HCT116 (cell line): ENCODE measurements around the gene TFIP11. TPM values are rescaled to one million over a fixed set of nuclear protein-coding genes. Genes with fewer than 3 reads are reported as not detected.

ENCODE experiments used
- ATAC-seq: fragments of 200-7000 bp; cut with Tn5 transposase; 2 replicates; pipeline ENCODE4 v1.9.1; 2020; ENCODE audit warnings: mild to moderate bottlenecking, moderate library complexity
- BruUV-seq: library from RNA; stranded (reverse); fragments of 400-500 nt; replicated peaks from 2 replicates; lab custom pipeline; 2021; lab: Mats Ljungman, UMichigan
- CTCF ChIA-PET: fragments of 300-600 bp; sonication (Branson Sonifier 250); formaldehyde crosslinking; loops from one replicate; lab custom pipeline; 2021; ENCODE audit warnings: antibody characterized with exemption; lab: Charles Lee
- POLR2A ChIA-PET: fragments of 300-600, 350-600 bp; sonication (Branson Sonifier 250); formaldehyde crosslinking; loops from one replicate; lab custom pipeline; 2021; ENCODE audit warnings: antibody characterized with exemption; lab: Charles Lee
- RAD21 ChIA-PET, 2 experiments: fragments of 300-600 bp; sonication (Branson Sonifier 250); formaldehyde crosslinking; loops; one replicate each; lab custom pipeline; 2023; ENCODE audit warnings: low total read pairs in 2 of 2; ENCODE audit not compliant: uncharacterized antibody in 2 of 2, unreplicated experiment in 2 of 2, low non-redundant PET in 1 of 2; lab: Charles Lee
- DNase-seq: peaks from one replicate; pipeline ENCODE4 v3.0.0-alpha.2; 2010; ENCODE audit warnings: low read depth, low spot score
- H2AFZ ChIP-seq: fragments of 200-600 bp; shearing (Covaris generic), sonication (generic); 2 replicates; pipeline ENCODE4 v1.6.1; 2017; ENCODE audit warnings: low read depth, mixed run types, mixed read lengths, antibody characterized with exemption, low read length; ENCODE audit not compliant: poor library complexity, severe bottlenecking
- H3K27ac ChIP-seq: 2 replicates; pipeline ENCODE4 v1.5.1; 2012; ENCODE audit warnings: low read depth, low read length
- H3K27me3 ChIP-seq: fragments of 200-600 bp; sonication (generic); 2 replicates; pipeline ENCODE4 v1.6.1; 2016; ENCODE audit warnings: mixed run types, low read length, mixed read lengths; ENCODE audit not compliant: insufficient read depth
- H3K36me3 ChIP-seq, 2 experiments: fragments of 200-500 bp in 1 of 2; fragments of 200-600 bp in 1 of 2; sonication (Bioruptor generic) in 1 of 2; sonication (generic) in 1 of 2; 2 replicates each; pipeline versions ENCODE4 v1.5.1 to v1.6.1; 2014 to 2016; ENCODE audit warnings: low read length in 2 of 2, inconsistent platforms in 1 of 2, mixed read lengths in 1 of 2, mixed run types in 1 of 2; ENCODE audit not compliant: insufficient read depth in 2 of 2, control insufficient read depth in 1 of 2
- H3K4me1 ChIP-seq, 2 experiments: fragments of 200-600 bp in 1 of 2; sonication (generic) in 1 of 2; 2 replicates each; pipeline versions ENCODE4 v1.5.1 to v1.6.1; 2012 to 2017; ENCODE audit warnings: low read length in 2 of 2, inconsistent platforms in 1 of 2, mild to moderate bottlenecking in 1 of 2, mixed read lengths in 1 of 2, mixed run types in 1 of 2, moderate library complexity in 1 of 2; ENCODE audit not compliant: insufficient read depth in 2 of 2, control insufficient read depth in 1 of 2
- H3K4me2 ChIP-seq: fragments of 200-600 bp; sonication (generic); 2 replicates; pipeline ENCODE4 v1.6.1; 2017; ENCODE audit warnings: mixed run types, low read length, mixed read lengths
- H3K4me3 ChIP-seq, 2 experiments: fragments of 200-600 bp in 1 of 2; sonication (generic) in 1 of 2; replicated peaks in 1 of 2; 2 replicates each; pipeline ENCODE4 v1.5.1; 2011 to 2016; ENCODE audit warnings: low read length in 2 of 2, control low read depth in 1 of 2, low read depth in 1 of 2, mild to moderate bottlenecking in 1 of 2, mixed read lengths in 1 of 2, mixed run types in 1 of 2
- H3K79me2 ChIP-seq: fragments of 200-600 bp; sonication (generic); 2 replicates; pipeline ENCODE4 v1.6.1; 2017; ENCODE audit warnings: mild to moderate bottlenecking, mixed run types, low read length, moderate library complexity, mixed read lengths; ENCODE audit not compliant: insufficient read depth
- H3K9ac ChIP-seq: fragments of 200-600 bp; sonication (generic); 2 replicates; pipeline ENCODE4 v1.6.1; 2016; ENCODE audit warnings: low read length, mixed read lengths
- H3K9me2 ChIP-seq: fragments of 200-600 bp; sonication (generic), shearing (Covaris generic); 2 replicates; pipeline ENCODE4 v1.6.1; 2017; ENCODE audit warnings: mixed run types, mild to moderate bottlenecking, moderate library complexity; ENCODE audit not compliant: insufficient read depth
- H3K9me3 ChIP-seq, 2 experiments: fragments of 200-500 bp in 1 of 2; fragments of 200-600 bp in 1 of 2; sonication (Bioruptor generic) in 1 of 2; sonication (generic) in 1 of 2; 2 replicates each; pipeline ENCODE4 v1.6.1; 2014 to 2017; ENCODE audit warnings: low read length in 2 of 2, mixed read lengths in 2 of 2, inconsistent platforms in 1 of 2, low read depth in 1 of 2, mild to moderate bottlenecking in 1 of 2, mixed run types in 1 of 2, moderate library complexity in 1 of 2; ENCODE audit not compliant: control insufficient read depth in 1 of 2, insufficient read depth in 1 of 2
- H4K20me1 ChIP-seq: fragments of 200-600 bp; sonication (generic), shearing (Covaris generic); 2 replicates; pipeline ENCODE4 v1.6.1; 2017; ENCODE audit warnings: mixed run types, mild to moderate bottlenecking, moderate library complexity; ENCODE audit not compliant: insufficient read depth
- EGR1 ChIP-seq: IDR thresholded peaks from 2 replicates; pipeline ENCODE4 v1.6.1; 2012; ENCODE audit warnings: low read depth
- EZH2phosphoT487 ChIP-seq: fragments of 200-600 bp; IDR thresholded peaks from 2 replicates; pipeline ENCODE4 v1.6.1; 2018; ENCODE audit warnings: antibody characterized with exemption, borderline replicate concordance
- REST ChIP-seq: IDR thresholded peaks from 2 replicates; pipeline ENCODE4 v1.6.1; 2012; ENCODE audit warnings: low read depth
- SIN3A ChIP-seq: IDR thresholded peaks from 2 replicates; pipeline ENCODE4 v1.6.1; 2012; ENCODE audit warnings: low read depth
- SP1 ChIP-seq: IDR thresholded peaks from 2 replicates; pipeline ENCODE4 v1.6.1; 2012; ENCODE audit warnings: low read depth
- TCF7L2 ChIP-seq: IDR thresholded peaks from 2 replicates; pipeline ENCODE4 v1.7.0; 2011; ENCODE audit warnings: borderline replicate concordance, inconsistent platforms; ENCODE audit not compliant: insufficient read depth, insufficient read length; ENCODE audit errors: extremely low read depth
- YY1 ChIP-seq: IDR thresholded peaks from 2 replicates; pipeline ENCODE4 v1.6.1; 2011; ENCODE audit warnings: low read length, low read depth, moderate library complexity, mild to moderate bottlenecking; ENCODE audit not compliant: insufficient replicate concordance; ENCODE audit errors: extremely low read depth
- ZFX ChIP-seq: fragments of 450-650 bp; IDR thresholded peaks from 2 replicates; pipeline ENCODE4 v1.6.1; 2017
- intact Hi-C: fragments of 100-400 bp; cut with micrococcal nuclease; formaldehyde crosslinking; loops from 2 replicates; pipeline ENCODE4 v1.10.0; 2022
- total RNA-seq: library from RNA; stranded (reverse); gene quantifications from one replicate; pipeline ENCODE4 v1.2.1, GENCODE V29; 2021; ENCODE audit not compliant: unreplicated experiment
- TF ChIP-seq, protein P1 (sequence below), 3 experiments: fragments of 200-600 bp in 1 of 3; sonication (generic) in 1 of 3; IDR thresholded peaks in 2 of 3; conservative IDR thresholded peaks in 1 of 3; 2 replicates each; pipeline ENCODE4 v1.5.1; 2012 to 2017; ENCODE audit warnings: low read depth in 2 of 3, low read length in 2 of 3, antibody characterized with exemption in 1 of 3, borderline replicate concordance in 1 of 3, control low read depth in 1 of 3, mild to moderate bottlenecking in 1 of 3, mixed read lengths in 1 of 3, mixed run types in 1 of 3, moderate library complexity in 1 of 3; ENCODE audit not compliant: insufficient read depth in 1 of 3
- TF ChIP-seq, protein P2 (sequence below): IDR thresholded peaks from 2 replicates; pipeline ENCODE4 v1.6.1; 2011; ENCODE audit warnings: mild to moderate bottlenecking, low read length, moderate library complexity; ENCODE audit not compliant: insufficient replicate concordance; ENCODE audit errors: extremely low read depth

TFIP11 gene
- total RNA-seq, 1 experiment from 2014 or later: 28.1 TPM

DNA sequence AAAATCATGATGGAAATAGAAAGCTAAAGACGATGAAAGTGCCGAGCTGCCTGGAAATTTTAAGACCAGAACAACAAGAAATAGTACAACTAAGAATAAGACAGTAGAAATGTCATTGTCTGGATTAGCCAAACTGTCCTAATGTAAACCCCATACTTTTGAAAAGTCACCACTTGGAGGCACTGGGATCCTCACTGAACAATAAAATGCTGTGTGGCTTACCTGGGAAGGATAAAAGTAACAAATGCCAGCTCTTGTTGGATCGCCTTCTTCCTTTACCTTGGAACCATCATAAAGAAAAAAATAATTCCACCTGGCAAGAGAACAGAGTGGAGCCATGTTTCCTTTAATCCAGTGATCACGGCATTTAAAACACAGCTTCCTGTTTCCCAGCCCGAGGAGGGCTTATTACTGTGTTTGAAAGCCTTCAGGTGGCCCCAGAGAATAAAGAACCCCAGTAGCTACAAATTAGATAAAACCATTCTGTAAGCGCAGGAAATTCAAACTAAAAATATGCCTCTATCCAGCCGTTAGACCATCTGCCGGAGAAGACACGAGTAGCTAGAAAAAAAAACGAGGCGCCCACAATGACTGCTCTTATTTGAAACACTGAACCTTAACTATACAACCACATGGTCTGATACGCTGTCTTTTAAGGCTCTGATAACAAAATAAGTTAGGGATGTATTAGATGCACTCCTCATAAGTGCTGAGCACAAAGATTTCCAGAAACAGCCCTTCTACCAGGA is 33.1 kb downstream of the TFIP11 start (continued):
- TF ChIP-seq, protein P1, sequence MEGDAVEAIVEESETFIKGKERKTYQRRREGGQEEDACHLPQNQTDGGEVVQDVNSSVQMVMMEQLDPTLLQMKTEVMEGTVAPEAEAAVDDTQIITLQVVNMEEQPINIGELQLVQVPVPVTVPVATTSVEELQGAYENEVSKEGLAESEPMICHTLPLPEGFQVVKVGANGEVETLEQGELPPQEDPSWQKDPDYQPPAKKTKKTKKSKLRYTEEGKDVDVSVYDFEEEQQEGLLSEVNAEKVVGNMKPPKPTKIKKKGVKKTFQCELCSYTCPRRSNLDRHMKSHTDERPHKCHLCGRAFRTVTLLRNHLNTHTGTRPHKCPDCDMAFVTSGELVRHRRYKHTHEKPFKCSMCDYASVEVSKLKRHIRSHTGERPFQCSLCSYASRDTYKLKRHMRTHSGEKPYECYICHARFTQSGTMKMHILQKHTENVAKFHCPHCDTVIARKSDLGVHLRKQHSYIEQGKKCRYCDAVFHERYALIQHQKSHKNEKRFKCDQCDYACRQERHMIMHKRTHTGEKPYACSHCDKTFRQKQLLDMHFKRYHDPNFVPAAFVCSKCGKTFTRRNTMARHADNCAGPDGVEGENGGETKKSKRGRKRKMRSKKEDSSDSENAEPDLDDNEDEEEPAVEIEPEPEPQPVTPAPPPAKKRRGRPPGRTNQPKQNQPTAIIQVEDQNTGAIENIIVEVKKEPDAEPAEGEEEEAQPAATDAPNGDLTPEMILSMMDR (IDR thresholded peaks at IDR 0.05 in 2 of 3, conservative IDR thresholded peaks at IDR 0.05 in 1 of 3; ENCODE audit: borderline replicate concordance in 1 of 3, insufficient read depth in 1 of 3, low read depth in 2 of 3, low read length in 2 of 3): no peak
- TF ChIP-seq EGR1 (no peak), SIN3A (no peak)
- TF ChIP-seq, all 23 proteins: peak for 0

DNA sequence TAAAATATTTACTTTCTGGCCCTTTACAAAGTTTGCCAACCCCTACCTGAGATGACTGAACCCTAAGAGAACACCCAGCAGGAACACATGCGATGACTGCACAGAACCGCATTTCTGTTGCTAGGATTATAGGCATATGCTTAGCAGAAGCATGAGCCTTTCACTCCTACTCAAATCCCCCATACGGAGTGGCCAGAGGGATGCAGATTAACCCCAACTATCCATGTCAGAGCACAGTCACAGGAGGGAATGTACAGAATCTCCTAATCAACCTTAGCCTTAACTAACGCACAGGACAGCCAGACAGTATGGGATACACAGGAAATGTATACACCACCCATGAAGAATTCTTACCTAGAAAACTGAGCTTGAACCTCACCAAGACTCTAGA is 34.9 kb downstream of the TFIP11 start:
- Histone ChIP-seq H3K4me3 (no peak overlapping the region), H3K9me3 (no peaks in the 10 kb centered on the region), H3K36me3 (peaks cover 24% of the 10 kb centered on the region in 2 experiments; a peak in 3 of 4 replicates), H4K20me1 (no peaks in the 10 kb centered on the region), H3K79me2 (peaks cover 24% of the 10 kb centered on the region), H3K9me2 (no peaks in the 10 kb centered on the region), H2AFZ (no peak overlapping the region), H3K27me3 (no peaks in the 10 kb centered on the region), H3K4me2 (no peak overlapping the region), H3K4me1 (peaks cover 0 to 5% of the 10 kb centered on the region in 2 experiments; a peak in 2 of 4 replicates), H3K9ac (no peak overlapping the region), H3K27ac (no peak overlapping the region)
- intact Hi-C loops: no loop called here
- RAD21 ChIA-PET: no interaction called here
- no TSS peak for BruUV-seq
- DNase-seq: no peak
- POLR2A ChIA-PET: no interaction called here
- ATAC-seq: no peak
- CTCF ChIA-PET: no interaction called here
- no peak for TF ChIP-seq SP1
- TF ChIP-seq REST: no peak
- no peak for TF ChIP-seq EZH2phosphoT487
- TF ChIP-seq TCF7L2: no peak
- no peak for TF ChIP-seq ZFX
- no peak for TF ChIP-seq YY1
- TF ChIP-seq, protein P2, sequence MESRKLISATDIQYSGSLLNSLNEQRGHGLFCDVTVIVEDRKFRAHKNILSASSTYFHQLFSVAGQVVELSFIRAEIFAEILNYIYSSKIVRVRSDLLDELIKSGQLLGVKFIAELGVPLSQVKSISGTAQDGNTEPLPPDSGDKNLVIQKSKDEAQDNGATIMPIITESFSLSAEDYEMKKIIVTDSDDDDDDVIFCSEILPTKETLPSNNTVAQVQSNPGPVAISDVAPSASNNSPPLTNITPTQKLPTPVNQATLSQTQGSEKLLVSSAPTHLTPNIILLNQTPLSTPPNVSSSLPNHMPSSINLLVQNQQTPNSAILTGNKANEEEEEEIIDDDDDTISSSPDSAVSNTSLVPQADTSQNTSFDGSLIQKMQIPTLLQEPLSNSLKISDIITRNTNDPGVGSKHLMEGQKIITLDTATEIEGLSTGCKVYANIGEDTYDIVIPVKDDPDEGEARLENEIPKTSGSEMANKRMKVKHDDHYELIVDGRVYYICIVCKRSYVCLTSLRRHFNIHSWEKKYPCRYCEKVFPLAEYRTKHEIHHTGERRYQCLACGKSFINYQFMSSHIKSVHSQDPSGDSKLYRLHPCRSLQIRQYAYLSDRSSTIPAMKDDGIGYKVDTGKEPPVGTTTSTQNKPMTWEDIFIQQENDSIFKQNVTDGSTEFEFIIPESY: no peak
